GM12801 (cell line): ENCODE data around the gene SYK.

Source experiments
- TF ChIP-seq, protein P1 (sequence below): IDR thresholded peaks from one replicate; pipeline ENCODE4 v1.5.1; 2011; ENCODE audit warnings: control low read depth; ENCODE audit not compliant: insufficient read length; ENCODE audit errors: extremely low read depth

The SYK gene

DNA sequence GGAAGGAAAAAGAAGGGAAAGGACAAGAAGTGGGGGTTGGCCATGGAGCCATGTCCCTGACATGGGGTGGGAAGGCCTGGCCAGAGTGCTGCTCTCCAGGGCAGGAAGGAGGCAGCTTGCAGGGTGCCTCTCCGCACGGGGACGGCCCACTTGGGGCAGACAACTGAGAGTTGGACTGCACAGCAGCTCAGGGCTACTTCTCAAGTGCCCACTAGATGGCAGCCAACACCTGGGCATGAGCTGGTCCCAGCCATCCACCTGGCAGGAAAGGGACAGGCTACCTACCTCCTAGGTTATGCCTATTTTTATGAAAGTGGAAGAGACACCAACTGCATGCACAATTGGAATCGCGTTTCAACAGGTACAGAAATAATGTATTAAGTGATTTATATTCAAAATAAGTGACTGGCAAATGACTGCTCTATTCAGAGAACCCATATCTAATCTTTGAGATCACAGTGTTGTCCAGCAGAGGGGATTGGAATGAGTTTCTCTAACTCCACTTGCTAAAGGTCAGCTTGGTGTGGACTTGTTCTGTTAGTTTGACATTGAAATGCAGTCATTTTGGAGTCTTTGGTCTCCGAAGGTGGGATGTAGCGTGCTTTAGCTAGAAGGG, 113.4 kb downstream of the SYK start:
- TF ChIP-seq, protein P1, sequence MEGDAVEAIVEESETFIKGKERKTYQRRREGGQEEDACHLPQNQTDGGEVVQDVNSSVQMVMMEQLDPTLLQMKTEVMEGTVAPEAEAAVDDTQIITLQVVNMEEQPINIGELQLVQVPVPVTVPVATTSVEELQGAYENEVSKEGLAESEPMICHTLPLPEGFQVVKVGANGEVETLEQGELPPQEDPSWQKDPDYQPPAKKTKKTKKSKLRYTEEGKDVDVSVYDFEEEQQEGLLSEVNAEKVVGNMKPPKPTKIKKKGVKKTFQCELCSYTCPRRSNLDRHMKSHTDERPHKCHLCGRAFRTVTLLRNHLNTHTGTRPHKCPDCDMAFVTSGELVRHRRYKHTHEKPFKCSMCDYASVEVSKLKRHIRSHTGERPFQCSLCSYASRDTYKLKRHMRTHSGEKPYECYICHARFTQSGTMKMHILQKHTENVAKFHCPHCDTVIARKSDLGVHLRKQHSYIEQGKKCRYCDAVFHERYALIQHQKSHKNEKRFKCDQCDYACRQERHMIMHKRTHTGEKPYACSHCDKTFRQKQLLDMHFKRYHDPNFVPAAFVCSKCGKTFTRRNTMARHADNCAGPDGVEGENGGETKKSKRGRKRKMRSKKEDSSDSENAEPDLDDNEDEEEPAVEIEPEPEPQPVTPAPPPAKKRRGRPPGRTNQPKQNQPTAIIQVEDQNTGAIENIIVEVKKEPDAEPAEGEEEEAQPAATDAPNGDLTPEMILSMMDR: no peak

DNA sequence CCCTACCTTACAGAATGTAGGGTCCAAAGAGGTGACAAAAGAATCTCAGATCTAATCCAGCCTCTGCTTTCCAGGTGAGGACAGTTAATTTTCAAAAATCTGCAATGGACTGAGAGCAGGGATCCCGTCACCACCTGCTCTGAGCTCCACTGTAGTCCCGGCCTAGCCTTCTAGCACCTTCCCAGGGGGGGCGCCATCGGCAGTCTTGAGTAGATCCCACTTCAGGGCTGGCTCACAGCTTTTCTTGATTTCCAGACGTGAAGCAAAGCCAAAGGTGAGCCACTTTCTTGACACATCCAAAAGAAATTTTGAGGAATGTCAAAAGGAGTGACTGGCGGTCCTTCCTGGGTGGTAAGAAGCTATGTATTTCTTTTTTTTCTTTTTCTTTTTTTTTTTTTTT, 114.1 kb downstream of the SYK start:
- TF ChIP-seq, protein P1: no peak

DNA sequence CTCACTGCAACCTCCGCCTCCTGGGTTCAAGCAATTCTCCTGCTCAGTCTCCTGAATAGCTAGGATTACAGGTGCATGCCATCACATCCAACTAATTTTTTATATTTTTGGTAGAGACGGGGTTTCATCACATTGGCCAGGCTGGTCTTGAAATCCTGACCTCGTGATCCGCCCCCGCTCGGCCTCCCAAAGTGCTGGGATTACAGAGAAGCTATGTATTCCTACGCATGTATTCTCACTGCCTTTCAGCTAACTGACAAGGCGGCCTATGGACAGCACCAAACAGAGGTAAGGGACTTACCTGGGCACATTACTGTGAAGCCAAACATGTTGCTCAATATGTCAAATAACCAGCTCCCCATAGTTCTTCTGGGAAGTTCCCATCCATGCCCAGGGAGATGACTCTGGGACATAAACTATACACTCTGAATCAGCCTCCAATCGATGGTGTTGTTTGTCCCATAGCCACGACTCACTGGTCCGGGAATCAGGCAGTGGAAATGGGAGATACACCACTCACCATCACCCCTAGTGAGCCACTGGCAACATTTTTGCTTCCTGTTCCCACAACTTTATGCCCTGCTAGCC, 114.6 kb downstream of the SYK start:
- TF ChIP-seq, protein P1: no peak

DNA sequence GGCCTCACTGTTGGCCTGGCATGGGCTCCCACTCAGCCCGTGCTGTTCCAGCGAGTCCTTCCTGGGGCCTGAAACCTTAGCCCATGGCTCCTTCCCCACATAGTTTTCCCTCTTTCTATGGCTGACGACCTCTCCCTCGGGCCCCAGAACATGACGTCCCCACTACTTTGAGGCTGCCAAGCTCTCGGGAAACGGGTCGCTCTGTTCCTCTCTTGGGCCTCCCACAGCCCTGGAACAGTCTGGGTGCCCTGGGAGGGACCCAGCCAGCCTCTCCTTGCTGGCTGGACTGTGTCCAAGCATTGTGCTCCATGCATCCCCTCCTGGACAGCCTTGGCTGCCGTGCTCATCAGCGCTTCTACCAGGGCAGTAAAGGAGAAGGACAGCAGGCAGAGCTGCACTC, 118.3 kb downstream of the SYK start:
- TF ChIP-seq, protein P1: no peak

DNA sequence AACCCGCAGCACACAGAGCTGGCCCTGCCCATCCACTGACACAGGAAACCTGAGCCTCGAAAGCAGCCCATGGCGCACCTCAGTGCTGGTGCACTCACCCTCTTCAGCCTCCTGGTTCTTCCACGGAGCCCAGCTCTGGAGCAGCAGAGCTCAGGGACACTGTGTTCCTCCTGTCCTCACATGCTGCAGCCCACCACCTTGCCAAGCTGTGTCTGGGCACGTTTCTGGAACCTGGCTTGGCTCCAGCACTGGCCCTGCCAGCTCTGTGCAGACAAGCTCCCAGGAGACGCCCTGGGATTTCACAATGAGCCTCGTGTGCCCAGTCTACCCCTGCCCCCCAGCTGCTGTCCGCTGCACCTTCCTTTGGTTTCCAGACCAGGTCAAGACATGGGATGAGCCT, 119.5 kb downstream of the SYK start:
- TF ChIP-seq, protein P1: no peak

DNA sequence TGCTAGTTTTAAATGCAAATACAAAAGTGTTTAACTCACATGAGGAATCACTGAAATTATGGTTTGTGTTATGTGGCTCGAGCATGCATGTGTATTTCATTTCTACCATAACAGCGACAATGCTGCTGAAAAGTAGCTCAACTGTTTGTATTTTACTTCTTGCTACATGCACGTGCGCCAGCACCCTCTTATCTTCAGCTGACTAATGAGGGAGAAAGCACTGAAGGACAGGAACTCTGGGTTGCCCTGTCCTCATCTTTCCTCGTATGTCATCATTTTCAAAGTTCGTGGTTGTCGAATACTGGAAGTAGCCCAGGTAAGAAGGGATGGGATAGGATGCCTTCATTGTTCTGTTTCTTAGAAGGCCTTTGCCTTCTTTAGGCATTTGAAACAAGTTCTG, 120.3 kb downstream of the SYK start:
- TF ChIP-seq, protein P1: no peak

DNA sequence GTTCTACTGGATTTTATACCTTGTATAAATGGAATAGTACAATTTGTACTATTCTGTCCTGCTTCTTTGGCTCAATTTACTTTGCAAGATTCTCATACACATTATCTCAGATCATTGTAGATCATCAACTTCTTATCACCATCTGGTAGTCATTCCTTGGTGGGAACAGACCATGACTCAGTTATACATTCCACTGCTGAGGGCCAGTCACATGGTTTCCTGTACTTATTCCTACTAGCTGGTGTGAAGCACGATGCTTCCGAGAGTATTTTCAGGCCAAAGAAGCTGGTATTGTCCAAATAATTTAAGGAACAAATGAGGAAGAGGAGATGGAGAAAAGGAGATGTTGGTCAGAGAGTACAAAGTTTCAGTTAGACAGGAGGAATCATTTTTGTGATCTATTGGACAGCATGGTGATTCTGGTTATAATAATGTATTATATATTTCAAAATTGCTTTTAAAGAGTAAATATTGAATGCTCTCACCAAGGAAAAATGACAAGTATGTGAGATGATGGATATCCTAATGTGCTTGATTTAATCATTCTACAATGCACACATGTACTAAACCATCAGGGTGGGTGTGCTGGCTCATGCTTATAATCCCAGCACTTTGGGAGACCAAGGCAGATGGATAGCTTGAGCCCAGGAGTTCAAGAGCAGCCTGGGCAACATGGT, 124.1 kb downstream of the SYK start:
- TF ChIP-seq, protein P1: no peak
